ENCODE data around the gene PCDHA7.
"Not testable (repeated sequence)": the region's sequence is repeated elsewhere in the genome, so short reads cannot be mapped to it uniquely, and the experiment has no call there.

PCDHA7 gene

DNA sequence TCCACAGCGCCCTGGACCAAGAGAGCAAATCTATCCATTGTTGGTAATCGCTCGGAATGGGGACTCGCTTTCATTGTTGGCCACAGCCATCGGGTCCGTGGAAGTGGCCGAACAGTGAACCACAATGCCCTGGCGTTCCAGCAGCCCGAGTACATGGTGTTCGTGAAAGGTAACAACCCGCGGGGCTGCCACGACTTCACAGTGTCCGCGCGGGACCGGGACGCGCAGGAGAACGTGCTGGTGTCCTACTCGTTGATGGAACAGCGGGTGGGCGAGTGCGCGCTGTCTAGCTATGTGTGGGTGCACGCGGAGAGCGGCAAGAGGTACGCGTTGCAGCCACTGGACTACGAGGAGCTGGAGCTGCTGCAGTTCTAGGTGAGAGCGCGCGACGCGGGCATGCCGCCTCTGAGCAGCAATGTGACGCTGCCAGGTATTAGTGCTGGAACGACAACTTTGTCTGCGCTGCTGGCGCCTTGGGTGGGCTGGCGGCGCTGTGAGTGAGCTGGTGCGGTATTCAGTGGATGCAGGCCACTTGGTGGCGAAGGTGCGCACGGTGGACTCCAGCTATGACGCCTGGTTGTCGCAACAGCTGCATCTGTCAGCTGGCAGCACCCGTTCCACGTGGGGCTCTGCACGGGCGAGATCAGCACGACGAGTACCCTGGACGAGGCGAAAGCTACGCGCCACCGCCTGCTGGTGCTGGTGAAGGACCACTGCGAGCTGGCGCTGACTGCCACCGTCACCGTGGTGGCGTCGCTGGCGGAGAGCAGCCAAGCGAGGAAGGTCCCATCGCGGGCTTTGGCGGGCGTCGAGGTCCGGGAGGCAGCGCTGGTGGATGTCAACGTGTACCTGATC lies 28.6 kb downstream of the PCDHA7 start:
- DNase-seq = no peak

GRCh38 chr5:140868721-140869554 lies 34.9 kb downstream of the PCDHA7 start, which contains the start of gene PCDHA11:
Gene PCDHA11 (plus strand): TSS chr5:140868957. CDS start chr5:140869104, 147 bp downstream.
- DNase-seq = no peak

GRCh38 chr5:140869555-140869886 lies 35.5 kb downstream of the PCDHA7 start:
- DNase-seq = no peak

GRCh38 chr5:140870221-140871201 lies 36.4 kb downstream of the PCDHA7 start:
- DNase-seq = no peak

- DNase-seq = no peak
Observed at GRCh38 chr5:140875085-140876065, 41.3 kb downstream of the PCDHA7 start, which contains the start of gene PCDHA12. Gene PCDHA12 (plus strand): TSS chr5:140875308. CDS start chr5:140875473, 165 bp downstream.

DNA sequence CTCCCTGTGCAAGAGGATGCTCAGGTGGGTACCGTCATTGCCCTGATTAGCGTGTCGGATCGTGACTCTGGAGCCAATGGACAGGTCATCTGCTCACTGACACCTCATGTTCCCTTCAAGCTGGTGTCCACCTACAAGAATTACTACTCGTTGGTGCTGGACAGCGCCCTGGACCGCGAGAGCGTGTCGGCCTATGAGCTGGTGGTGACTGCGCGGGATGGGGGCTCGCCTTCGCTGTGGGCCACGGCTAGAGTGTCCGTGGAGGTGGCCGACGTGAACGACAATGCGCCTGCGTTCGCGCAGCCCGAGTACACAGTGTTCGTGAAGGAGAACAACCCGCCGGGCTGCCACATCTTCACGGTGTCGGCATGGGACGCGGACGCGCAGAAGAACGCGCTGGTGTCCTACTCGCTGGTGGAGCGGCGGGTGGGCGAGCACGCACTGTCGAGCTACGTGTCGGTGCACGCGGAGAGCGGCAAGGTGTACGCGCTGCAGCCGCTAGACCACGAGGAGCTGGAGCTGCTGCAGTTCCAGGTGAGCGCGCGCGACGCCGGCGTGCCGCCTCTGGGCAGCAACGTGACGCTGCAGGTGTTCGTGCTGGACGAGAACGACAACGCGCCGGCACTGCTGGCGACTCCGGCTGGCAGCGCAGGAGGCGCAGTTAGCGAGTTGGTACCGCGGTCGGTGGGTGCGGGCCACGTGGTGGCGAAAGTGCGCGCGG lies 42.6 kb downstream of the PCDHA7 start:
- DNase-seq = not testable (repeated sequence)

GRCh38 chr5:140877262-140877581 lies 43.2 kb downstream of the PCDHA7 start:
- no peak for DNase-seq

GRCh38 chr5:140881889-140882590 lies 48.0 kb downstream of the PCDHA7 start, which contains the start of gene PCDHA13:
Gene PCDHA13 (plus strand): TSS chr5:140882124. CDS start chr5:140882269, 145 bp downstream.
- no peak for DNase-seq

GRCh38 chr5:140882591-140882899 lies 48.5 kb downstream of the PCDHA7 start:
- DNase-seq = no peak

DNA sequence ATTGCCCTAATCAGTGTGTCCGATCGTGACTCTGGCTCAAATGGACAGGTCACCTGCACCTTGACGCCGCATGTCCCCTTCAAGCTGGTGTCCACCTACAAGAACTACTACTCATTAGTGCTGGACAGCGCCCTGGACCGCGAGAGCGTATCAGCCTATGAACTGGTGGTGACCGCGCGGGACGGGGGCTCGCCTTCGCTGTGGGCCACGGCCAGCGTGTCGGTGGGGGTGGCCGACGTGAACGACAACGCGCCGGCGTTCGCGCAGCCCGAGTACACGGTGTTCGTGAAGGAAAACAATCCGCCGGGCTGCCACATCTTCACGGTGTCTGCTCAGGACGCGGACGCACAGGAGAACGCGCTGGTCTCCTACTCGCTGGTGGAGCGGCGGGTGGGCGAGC lies 49.3 kb downstream of the PCDHA7 start:
- DNase-seq = no peak

- no peak for DNase-seq
Observed at GRCh38 chr5:140883927-140884697, 50.0 kb downstream of the PCDHA7 start.

All from NCI-H1930 (cell line).